Transverse colon (tissue), 4 donors: Measurements from ENCODE around the gene IL15RA. TPM values are rescaled to one million over a fixed set of nuclear protein-coding genes. Genes with fewer than 3 reads are reported as not detected.

ENCODE experiments used
- DNase-seq: peaks from one replicate; pipeline ENCODE4 v3.0.0-alpha.2; 2019
- H3K27ac ChIP-seq, 4 donors: fragments of 200-600 bp; sonication (generic); 2 replicates each; pipeline ENCODE4 v1.5.1; 2016 to 2018; ENCODE audit warnings: inconsistent platforms in 4 of 4
- H3K27me3 ChIP-seq: fragments of 200-600 bp; sonication (generic); 2 replicates; pipeline ENCODE4 v1.5.1; 2017; ENCODE audit warnings: inconsistent platforms
- H3K36me3 ChIP-seq, 4 donors: fragments of 200-600 bp; sonication (generic); 2 replicates each; pipeline ENCODE4 v1.5.1; 2017 to 2019; ENCODE audit warnings: inconsistent platforms in 4 of 4
- H3K4me1 ChIP-seq, 4 donors: fragments of 200-600 bp; sonication (generic); 2 replicates each; pipeline ENCODE4 v1.5.1; 2017 to 2020; ENCODE audit warnings: inconsistent platforms in 4 of 4
- H3K4me3 ChIP-seq, 4 donors: fragments of 200-600 bp; sonication (generic); 1 replicate in 1 of 4; 2 replicates in 3 of 4; pipeline versions ENCODE4 v1.5.1 to v1.6.1; 2017 to 2019; ENCODE audit warnings: inconsistent platforms in 4 of 4
- H3K9me3 ChIP-seq, 2 donors: fragments of 200-600 bp; sonication (generic); 2 replicates each; pipeline ENCODE4 v1.5.1; 2017 to 2019; ENCODE audit warnings: inconsistent platforms in 2 of 2
- EP300 ChIP-seq: sonication (generic); formaldehyde crosslinking; IDR thresholded peaks from one replicate; pipeline ENCODE4 v1.6.1; 2017; ENCODE audit warnings: antibody characterized with exemption, low read depth
- POLR2A ChIP-seq: fragments of 450-650 bp; IDR thresholded peaks from one replicate; pipeline ENCODE4 v1.6.1; 2016; ENCODE audit warnings: antibody characterized with exemption, mild to moderate bottlenecking, moderate library complexity
- POLR2AphosphoS5 ChIP-seq, 3 donors: sonication (generic); formaldehyde crosslinking; IDR thresholded peaks; one replicate each; pipeline ENCODE4 v1.6.1; 2016; ENCODE audit warnings: antibody characterized with exemption in 3 of 3
- WGBS, 2 donors: methylation state at CpG; one replicate each; pipeline ENCODE4 v1.1.5; 2018; ENCODE audit warnings: low coverage in 1 of 2; 5-methylcytosine and 5-hydroxymethylcytosine counted together
- in situ Hi-C, 4 donors: fragments of 200-750 bp; cut with MboI; loops; one replicate each; pipeline versions ENCODE4 v1.15.0 to v1.15.1; 2017; ENCODE audit warnings: low sequenced_read_pairs in 3 of 4, low pct_ligation_motif_present in 1 of 4, low pct_unique_long_range_greater_than_20kb in 1 of 4
- intact Hi-C: fragments of 100-400 bp; cut with DNase I; formaldehyde crosslinking; loops from one replicate; pipeline ENCODE4 v1.15.1; 2023; ENCODE audit warnings: low total_unique reads
- total RNA-seq, 4 donors: library from RNA; depleted of rRNA; stranded (reverse); fragments of >200 nt; gene quantifications; one replicate each; pipeline ENCODE4 v1.1.0, GENCODE V29; 2016
- TF ChIP-seq, protein P1 (sequence below), 5 experiments: fragments of 200-600 bp in 3 of 5; fragments of 450-650 bp in 2 of 5; sonication (generic) in 3 of 5; IDR thresholded peaks; 1 replicate in 2 of 5; 2 replicates in 3 of 5; pipeline ENCODE4 v1.5.1; 2016 to 2017; ENCODE audit warnings: antibody characterized with exemption in 5 of 5, inconsistent platforms in 3 of 5, mild to moderate bottlenecking in 2 of 5, moderate library complexity in 1 of 5

Gene IL15RA
- total RNA-seq, 4 donors from 2014 or later: 3.7 to 58.1 (median 24.6) TPM

DNA sequence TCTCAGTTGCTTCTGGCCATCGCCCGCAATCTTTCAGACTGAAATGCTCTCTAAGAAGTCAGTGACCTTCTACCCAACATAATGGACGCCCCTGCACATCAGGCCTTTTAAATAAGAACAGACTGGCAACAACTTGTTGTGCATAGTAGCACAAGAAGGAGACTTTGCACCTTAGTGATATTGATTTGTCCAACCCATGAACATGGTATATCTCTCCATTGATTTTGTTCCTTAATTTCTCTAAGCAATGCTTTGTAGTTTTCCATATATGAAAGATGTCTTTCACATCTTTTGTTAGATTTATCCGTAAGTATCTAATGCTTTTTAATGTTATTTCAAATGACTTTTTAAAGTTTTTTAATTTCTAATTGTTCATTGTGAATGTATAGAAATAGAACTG, 4.3 kb downstream of the IL15RA start:
- Histone ChIP-seq H3K27ac (peak overlapping the region in 2 of 4 donors; percentile 11 to 84), H3K4me1 (peaks cover 22 to 65% (median 40%) of the 10 kb centered on the region in 4 donors), H3K4me3 (no peak overlapping the region), H3K9me3 (no peaks in the 10 kb centered on the region), H3K27me3 (no peaks in the 10 kb centered on the region), H3K36me3 (no peaks in the 10 kb centered on the region)
- WGBS, 2 donors: 70 to 77% methylated on average over 4 of the region's 4 CpGs
- in situ Hi-C loops (no loop called here), intact Hi-C loops (no loop called here)
- DNase-seq: no peak
- TF ChIP-seq POLR2AphosphoS5 (IDR thresholded peaks at IDR 0.05): no peak
- TF ChIP-seq, protein P1, sequence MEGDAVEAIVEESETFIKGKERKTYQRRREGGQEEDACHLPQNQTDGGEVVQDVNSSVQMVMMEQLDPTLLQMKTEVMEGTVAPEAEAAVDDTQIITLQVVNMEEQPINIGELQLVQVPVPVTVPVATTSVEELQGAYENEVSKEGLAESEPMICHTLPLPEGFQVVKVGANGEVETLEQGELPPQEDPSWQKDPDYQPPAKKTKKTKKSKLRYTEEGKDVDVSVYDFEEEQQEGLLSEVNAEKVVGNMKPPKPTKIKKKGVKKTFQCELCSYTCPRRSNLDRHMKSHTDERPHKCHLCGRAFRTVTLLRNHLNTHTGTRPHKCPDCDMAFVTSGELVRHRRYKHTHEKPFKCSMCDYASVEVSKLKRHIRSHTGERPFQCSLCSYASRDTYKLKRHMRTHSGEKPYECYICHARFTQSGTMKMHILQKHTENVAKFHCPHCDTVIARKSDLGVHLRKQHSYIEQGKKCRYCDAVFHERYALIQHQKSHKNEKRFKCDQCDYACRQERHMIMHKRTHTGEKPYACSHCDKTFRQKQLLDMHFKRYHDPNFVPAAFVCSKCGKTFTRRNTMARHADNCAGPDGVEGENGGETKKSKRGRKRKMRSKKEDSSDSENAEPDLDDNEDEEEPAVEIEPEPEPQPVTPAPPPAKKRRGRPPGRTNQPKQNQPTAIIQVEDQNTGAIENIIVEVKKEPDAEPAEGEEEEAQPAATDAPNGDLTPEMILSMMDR (IDR thresholded peaks at IDR 0.05): no peak
- no peak for TF ChIP-seq POLR2A
- TF ChIP-seq EP300: no peak

DNA sequence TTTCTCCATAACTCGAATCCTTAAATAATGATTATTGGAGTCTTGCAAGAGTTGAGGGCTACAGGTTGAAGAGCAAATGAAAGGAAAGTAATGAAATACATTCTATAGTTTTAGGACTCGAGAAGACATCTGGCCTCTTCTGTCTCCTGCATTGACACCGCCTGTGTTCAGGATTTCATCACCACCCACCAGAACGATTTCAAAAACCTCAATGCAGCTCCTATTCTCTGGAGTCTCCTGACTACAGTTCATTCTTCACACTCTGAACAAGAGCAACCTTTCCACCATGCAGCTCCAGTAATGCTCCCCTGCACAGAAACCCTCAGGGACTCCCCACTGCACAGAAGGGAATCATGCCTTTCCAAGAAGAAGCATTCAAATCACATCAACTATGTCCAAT, 5.5 kb downstream of the IL15RA start:
- Histone ChIP-seq H3K4me1 (peaks cover 22 to 65% (median 40%) of the 10 kb centered on the region in 4 donors), H3K4me3 (no peak overlapping the region), H3K36me3 (no peaks in the 10 kb centered on the region), H3K9me3 (no peaks in the 10 kb centered on the region), H3K27ac (peak overlapping the region; percentile 79 to 84 (median 80)), H3K27me3 (no peaks in the 10 kb centered on the region)
- 47 to 50% methylated on average over 3 to 4 of the region's 4 CpGs for WGBS, 2 donors
- in situ Hi-C loops: no loop called here
- DNase-seq: no peak
- intact Hi-C loops: no loop called here
- no peak for TF ChIP-seq POLR2AphosphoS5 (IDR thresholded peaks at IDR 0.05)

DNA sequence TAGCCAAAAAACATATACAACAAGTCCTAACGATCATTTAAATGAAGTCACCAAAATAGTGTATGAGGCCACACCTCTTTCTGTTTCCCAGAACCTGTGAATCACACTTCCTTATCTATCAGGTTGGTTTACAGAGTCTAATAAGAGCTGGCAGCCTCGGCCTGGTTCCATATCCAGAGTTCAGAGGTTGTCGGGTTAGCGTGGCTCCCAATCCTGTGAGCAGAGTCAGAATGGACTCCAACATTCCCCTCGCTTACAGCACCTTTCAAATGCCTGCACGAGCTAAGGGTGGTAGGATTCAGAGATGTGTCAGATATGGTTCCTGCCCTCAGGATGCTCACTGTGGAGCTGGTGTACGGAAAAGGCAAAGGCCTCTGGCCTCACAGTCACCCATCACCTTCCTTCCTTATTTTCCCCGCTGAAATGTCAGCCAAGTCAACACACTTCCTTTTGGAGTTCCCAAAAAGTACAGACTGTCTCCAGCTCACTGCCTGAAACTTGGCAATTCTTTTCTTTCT, 6.0 kb downstream of the IL15RA start:
- Histone ChIP-seq H3K27ac (peak overlapping the region; percentile 79 to 84 (median 80)), H3K27me3 (no peaks in the 10 kb centered on the region), H3K4me1 (peaks cover 22 to 65% (median 40%) of the 10 kb centered on the region in 4 donors), H3K4me3 (no peak overlapping the region), H3K9me3 (no peaks in the 10 kb centered on the region), H3K36me3 (no peaks in the 10 kb centered on the region)
- TF ChIP-seq POLR2AphosphoS5 (IDR thresholded peaks at IDR 0.05): peak in 2 of 3 donors; percentile 5 to 51
- TF ChIP-seq, protein P1 (IDR thresholded peaks at IDR 0.05): no peak
- WGBS, 2 donors: 31 to 33% methylated on average over 3 to 8 of the region's 8 CpGs
- intact Hi-C loops: no loop called here
- peak; percentile 74 for DNase-seq
- in situ Hi-C loops: no loop called here

DNA sequence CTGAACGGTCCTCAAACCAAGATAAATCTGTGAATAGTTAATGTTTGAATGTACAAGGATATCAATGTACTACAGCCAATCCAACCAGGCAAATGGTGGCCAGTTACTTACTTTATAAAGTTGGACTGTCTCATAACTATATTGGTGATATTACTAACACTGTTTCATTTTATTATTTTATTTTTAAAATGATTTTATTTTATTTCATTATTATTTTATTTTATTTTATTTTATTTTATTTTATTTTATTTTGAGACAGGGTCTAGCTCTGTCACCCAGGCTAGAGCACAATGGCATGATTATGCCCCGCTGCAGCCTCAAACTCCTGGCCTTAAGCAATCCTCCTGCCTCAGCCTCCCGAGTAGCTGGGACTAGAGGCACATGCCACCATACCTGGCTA, 6.8 kb downstream of the IL15RA start:
- in situ Hi-C loops (no loop called here), intact Hi-C loops (no loop called here)
- WGBS, 2 donors: 66 to 83% methylated on average over 2 to 3 of the region's 3 CpGs

More for the DNA sequence above, 6.8 kb downstream of the IL15RA start:
- H3K27ac ChIP-seq: peak overlapping the region; percentile 79 to 84 (median 80)
- H3K4me1 ChIP-seq: peaks cover 21 to 62% (median 36%) of the 10 kb centered on the region in 4 donors
- H3K4me3 ChIP-seq: no peak overlapping the region
- TF ChIP-seq POLR2A (no peak), POLR2AphosphoS5 (IDR thresholded peaks at IDR 0.05) (no peak), EP300 (no peak)
- TF ChIP-seq, protein P1 (IDR thresholded peaks at IDR 0.05): no peak
- no peak for DNase-seq
- no peaks in the 10 kb centered on the region for H3K9me3 ChIP-seq
- H3K27me3 ChIP-seq: no peaks in the 10 kb centered on the region
- no peaks in the 10 kb centered on the region for H3K36me3 ChIP-seq
